Kidney (tissue), 14 donors: Measurements from ENCODE around the gene PTPRG. TPM values are rescaled to one million over a fixed set of nuclear protein-coding genes. Genes with fewer than 3 reads are reported as not detected.

Experiments
- DNase-seq, 5 donors: peaks; one replicate each; pipeline ENCODE4 v3.0.0-alpha.2; 2013 to 2020
- FAIRE-seq: peaks from 2 replicates; lab custom pipeline; 2012; peaks lifted over from hg19 to GRCh38; lab: Jason Lieb, UNC
- H3K27ac ChIP-seq, 2 donors: one replicate each; pipeline ENCODE4 v1.7.0; 2013; ENCODE audit warnings: low read depth in 2 of 2, low read length in 2 of 2, inconsistent platforms in 1 of 2
- H3K27me3 ChIP-seq: one replicate; pipeline ENCODE4 v1.7.1; 2013; ENCODE audit warnings: low read length, inconsistent platforms; ENCODE audit not compliant: control insufficient read depth, insufficient read depth
- H3K36me3 ChIP-seq, 3 donors: one replicate each; pipeline versions ENCODE4 v1.7.0 to v1.7.1; 2013; ENCODE audit warnings: low read length in 3 of 3, control low read depth in 1 of 3, inconsistent platforms in 1 of 3; ENCODE audit not compliant: insufficient read depth in 3 of 3, control insufficient read depth in 2 of 3
- H3K4me1 ChIP-seq, 3 donors: one replicate each; pipeline versions ENCODE4 v1.7.0 to v1.7.1; 2013; ENCODE audit warnings: low read length in 3 of 3, inconsistent platforms in 1 of 3, low read depth in 1 of 3; ENCODE audit not compliant: control insufficient read depth in 2 of 3, insufficient read depth in 2 of 3
- H3K4me3 ChIP-seq, 3 donors: one replicate each; pipeline versions ENCODE4 v1.7.0 to v1.8.1; 2013; ENCODE audit warnings: low read length in 3 of 3, control low read depth in 1 of 3, inconsistent platforms in 1 of 3
- H3K9ac ChIP-seq, 3 donors: one replicate each; pipeline versions ENCODE4 v1.7.0 to v1.7.1; 2013; ENCODE audit warnings: low read length in 3 of 3, control low read depth in 1 of 3, inconsistent platforms in 1 of 3
- H3K9me3 ChIP-seq, 3 donors: one replicate each; pipeline versions ENCODE4 v1.7.0 to v1.7.1; 2013; ENCODE audit warnings: low read length in 3 of 3, control low read depth in 1 of 3, inconsistent platforms in 1 of 3; ENCODE audit not compliant: control insufficient read depth in 2 of 3, insufficient read depth in 1 of 3
- CTCF ChIP-seq: IDR thresholded peaks from 3 replicates; pipeline ENCODE4 v1.5.1; 2012; ENCODE audit warnings: mild to moderate bottlenecking, moderate library complexity, borderline replicate concordance; ENCODE audit not compliant: insufficient read depth; ENCODE audit errors: extremely low read depth
- intact Hi-C: fragments of 100-400 bp; cut with DNase I; formaldehyde crosslinking; loops from one replicate; pipeline ENCODE4 v1.11.1; 2022
- polyA plus RNA-seq: library from polyadenylated mRNA; stranded (reverse); fragments of 350-450 nt; fragmentation: Illumina TruSeq; extraction: RNeasy Lipid Tissue Mini Kit (QIAGEN cat#74804); gene quantifications from one replicate; pipeline ENCODE4 v1.2.3, GENCODE V29; 2014; ENCODE audit warnings: low read depth, low replicate concordance; ENCODE audit not compliant: insufficient read depth
- total RNA-seq: library from RNA; stranded (reverse); fragmentation: NEBNext Ultra II Directional; extraction: Animal tissue kit (Norgen Biotek cat#: 25700); gene quantifications from one replicate; pipeline ENCODE4 v1.2.1, GENCODE V29; 2021
- donor health status: control.
- donor health status: control.
- donor health status: control.
- donor health status: control.
- donor health status: control.
- donor health status: DM: yes; HTN: yes; CAD: no.
- donor health status: Normal renal cell carcinoma (clear cell type).

Gene PTPRG
- total and polyA plus RNA-seq, 2 donors from 2014 or later: 9.2 to 154 TPM

DNA sequence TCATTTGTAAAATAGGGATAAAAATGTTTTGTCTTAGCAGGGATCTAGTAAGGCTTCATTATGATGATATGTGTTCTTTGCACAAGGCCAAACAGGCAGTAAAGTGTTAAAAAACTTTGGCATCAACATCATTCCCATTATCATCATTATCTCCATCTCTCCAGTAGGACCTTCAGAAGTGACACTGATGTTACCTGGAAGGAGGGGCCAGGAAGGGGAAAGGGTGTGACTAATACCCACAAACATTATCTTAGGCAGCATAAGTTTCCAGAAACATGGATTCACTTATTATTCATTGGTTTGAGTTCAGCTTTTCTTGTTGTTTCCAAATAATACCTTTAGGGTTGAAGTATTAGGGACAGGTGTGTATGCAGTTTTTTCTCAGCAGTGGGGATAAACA lies 399.6 kb downstream of the PTPRG start:
- intact Hi-C loops: no loop called here
- no peak overlapping the region for H3K9ac ChIP-seq
- H3K27ac ChIP-seq: no peak overlapping the region
- no peak overlapping the region for H3K4me3 ChIP-seq
- no peaks in the 10 kb centered on the region for H3K27me3 ChIP-seq
- H3K9me3 ChIP-seq: no peaks in the 10 kb centered on the region
- TF ChIP-seq CTCF: no peak
- FAIRE-seq (no peak), DNase-seq (no peak)
- no peaks in the 10 kb centered on the region for H3K36me3 ChIP-seq
- peaks cover 0 to 4% (median 2%) of the 10 kb centered on the region in 3 donors for H3K4me1 ChIP-seq

DNA sequence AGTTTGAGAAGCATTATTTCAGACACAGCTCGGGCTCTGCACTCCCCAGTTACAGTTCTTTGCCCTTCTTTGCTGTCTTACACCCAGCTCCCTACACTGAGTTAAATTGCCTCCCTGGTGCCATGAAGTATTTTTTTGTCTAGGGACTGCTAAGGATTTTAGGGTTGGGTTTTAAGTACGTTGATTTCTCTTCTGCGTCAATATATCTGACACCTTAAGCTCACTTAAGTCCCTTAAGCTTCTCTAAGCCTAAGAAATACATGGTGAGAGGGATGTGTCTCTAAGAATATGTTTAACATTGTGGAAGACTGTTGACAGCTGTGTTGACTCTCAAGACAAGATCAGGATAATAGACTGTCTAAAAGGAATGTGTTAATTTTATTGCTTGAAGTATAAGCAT lies 400.5 kb downstream of the PTPRG start:
- Histone ChIP-seq H3K27me3 (no peaks in the 10 kb centered on the region), H3K27ac (no peak overlapping the region), H3K4me3 (no peak overlapping the region), H3K4me1 (peaks cover 3 to 10% (median 3%) of the 10 kb centered on the region in 3 donors), H3K9me3 (no peaks in the 10 kb centered on the region), H3K9ac (no peak overlapping the region), H3K36me3 (no peaks in the 10 kb centered on the region)
- intact Hi-C loops: no loop called here
- FAIRE-seq: no peak
- no peak for DNase-seq
- no peak for TF ChIP-seq CTCF

- Histone ChIP-seq H3K4me3 (no peak overlapping the region), H3K27ac (no peak overlapping the region), H3K36me3 (no peaks in the 10 kb centered on the region), H3K4me1 (peaks cover 3 to 12% (median 3%) of the 10 kb centered on the region in 3 donors), H3K27me3 (no peaks in the 10 kb centered on the region), H3K9ac (no peak overlapping the region), H3K9me3 (no peaks in the 10 kb centered on the region)
- no peak for TF ChIP-seq CTCF
- DNase-seq (no peak), FAIRE-seq (no peak)
- intact Hi-C loops: no loop called here
Measured at GRCh38 chr3:61964566-61964965, 403.2 kb downstream of the PTPRG start.

- DNase-seq (no peak), FAIRE-seq (no peak)
- Histone ChIP-seq H3K9me3 (no peaks in the 10 kb centered on the region), H3K4me1 (peaks cover 3 to 12% (median 3%) of the 10 kb centered on the region in 3 donors), H3K27me3 (no peaks in the 10 kb centered on the region), H3K36me3 (no peaks in the 10 kb centered on the region), H3K9ac (no peak overlapping the region), H3K27ac (no peak overlapping the region), H3K4me3 (no peak overlapping the region)
- intact Hi-C loops: no loop called here
- no peak for TF ChIP-seq CTCF
Measured at GRCh38 chr3:61965770-61966131, 404.4 kb downstream of the PTPRG start.
